Stimulated activated CD8-positive, alpha-beta memory T cell treated with anti-CD3 and anti-CD28 coated beads, Interleukin-12 subunit alpha, Interleukin-12 subunit beta, amount 100 ng/mL, for 4 hours (primary cell): ENCODE measurements around the gene FAM161A.
"Not testable (repeated sequence)": the region's sequence is repeated elsewhere in the genome, so short reads cannot be mapped to it uniquely, and the experiment has no call there.

Source experiments
- DNase-seq: peaks from one replicate; pipeline ENCODE4 v3.0.0-alpha.2; 2020; ENCODE audit warnings: low read depth

FAM161A gene

DNA sequence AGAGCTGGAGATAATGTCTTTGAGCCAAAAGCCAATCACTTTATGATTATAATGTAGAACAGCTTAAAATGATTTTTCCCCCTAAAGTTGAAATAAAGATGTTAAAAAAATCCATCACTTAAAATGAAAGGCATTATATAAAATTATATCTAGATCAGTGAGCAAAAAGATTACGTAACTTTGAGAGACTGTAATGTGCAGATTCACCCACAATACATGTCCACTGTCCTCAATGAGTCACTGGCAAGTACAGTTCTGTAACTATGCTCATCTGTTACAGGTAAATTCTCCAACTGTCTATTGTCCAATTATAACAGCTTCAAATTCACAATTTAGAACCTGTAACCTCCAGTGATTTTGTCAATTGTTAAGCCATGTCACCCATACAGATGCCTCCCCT lies 19.0 kb downstream of the FAM161A start:
- DNase-seq: no peak

DNA sequence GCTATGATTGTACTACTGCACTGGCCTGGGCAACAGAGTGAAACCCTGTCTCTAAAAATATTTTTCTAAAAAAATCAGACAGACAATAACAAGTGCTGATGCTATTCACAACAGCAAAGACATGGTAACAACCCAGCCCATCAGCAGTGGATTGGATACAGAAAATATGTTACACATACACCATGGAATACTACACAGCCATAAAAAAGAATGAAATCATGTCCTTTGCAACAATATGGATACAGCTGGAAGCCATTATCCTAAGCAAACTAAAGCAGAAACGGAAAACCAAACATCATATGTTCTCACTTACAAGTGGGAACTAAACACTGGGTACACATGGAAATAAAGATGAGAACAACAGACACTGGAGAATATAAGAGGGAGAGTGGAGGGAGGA lies 19.9 kb downstream of the FAM161A start:
- DNase-seq: no peak

DNA sequence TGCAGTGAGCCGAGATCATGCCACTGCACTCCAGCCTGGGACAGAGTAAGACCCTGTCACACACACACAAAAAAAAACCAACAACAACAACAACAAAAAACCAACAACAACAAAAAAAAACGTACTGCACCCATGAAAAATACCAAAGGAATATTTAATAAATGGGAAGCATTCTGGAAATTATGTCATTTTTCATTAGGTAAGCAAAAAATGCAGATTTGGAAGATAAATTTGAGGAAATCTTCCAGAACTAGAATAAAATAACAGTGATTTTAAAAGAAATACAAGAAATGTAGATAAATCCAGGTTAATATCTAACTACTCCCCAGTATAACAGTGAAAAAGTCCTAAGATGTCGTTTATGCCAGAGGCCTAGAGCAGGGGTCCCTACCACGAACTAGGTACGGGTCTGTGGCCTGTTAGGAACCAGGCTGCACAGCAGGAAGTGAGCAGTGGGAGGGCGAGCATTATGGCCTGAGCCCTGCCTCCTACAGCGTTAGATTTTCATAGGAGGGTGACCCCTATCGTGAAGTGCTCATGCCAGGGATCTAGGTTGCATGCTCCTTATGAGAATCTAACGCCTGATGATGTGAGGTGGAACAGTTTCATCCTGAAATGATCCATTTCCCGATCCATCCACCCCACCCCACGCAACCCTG lies 21.5 kb downstream of the FAM161A start:
- DNase-seq: no peak

DNA sequence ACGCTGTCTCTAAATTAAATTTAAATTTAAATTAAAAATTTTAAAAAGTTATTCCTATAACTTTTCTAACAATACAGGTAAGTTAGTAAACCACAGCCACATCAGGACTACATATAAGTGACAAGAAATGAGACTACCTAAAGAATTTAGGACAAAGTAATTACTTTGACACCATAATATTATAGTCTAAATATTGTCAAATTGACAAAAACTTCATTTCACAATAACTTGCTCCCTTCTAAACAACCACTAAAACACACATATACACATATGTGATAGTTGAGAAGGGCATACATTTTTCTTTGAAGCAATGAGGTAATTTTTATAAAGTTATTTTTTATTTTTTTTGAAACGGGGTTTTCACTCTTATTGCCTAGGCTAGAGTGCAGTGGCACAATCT lies 31.6 kb downstream of the FAM161A start:
- no peak for DNase-seq

DNA sequence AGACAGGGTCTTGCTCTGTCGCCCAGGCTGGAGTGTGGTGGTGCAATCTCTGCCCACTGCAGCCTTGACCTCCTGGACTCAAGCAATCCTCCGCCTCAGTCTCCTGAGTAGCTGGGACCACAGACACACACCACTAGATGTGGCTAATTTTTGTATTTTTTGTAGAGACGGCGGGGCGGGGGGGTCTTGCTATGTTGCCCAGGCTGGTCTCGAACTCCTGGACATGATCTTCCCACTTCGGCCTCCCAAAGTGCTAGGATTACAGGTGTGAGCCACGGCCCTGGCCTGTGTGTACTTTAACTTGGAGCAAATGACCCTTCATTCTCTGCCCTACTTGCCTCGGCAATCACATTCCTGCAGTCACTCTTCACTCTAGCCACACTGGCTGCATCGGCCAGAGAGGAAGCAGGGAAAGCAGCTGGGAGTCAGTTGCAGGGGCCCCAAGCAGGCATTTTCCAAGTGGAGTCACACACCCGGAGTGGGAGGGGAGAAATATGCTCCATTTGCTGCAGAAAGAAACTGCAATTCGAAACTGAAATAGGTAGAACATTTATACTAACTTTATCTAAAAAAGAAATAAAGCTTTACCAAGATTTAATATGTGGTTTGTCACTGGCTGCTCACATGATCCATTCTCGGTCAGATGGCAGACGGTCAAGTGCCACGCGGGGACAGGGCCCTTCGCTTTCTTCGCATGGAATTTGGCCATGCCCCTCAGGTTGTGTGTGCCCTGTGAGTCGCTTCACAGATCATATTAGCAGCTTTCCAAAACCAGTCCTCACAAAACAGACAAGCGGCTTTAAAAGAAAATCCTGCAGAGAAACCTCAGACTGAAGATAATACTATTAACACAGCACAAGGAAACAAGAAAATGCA lies 37.1 kb downstream of the FAM161A start:
- DNase-seq: no peak

DNA sequence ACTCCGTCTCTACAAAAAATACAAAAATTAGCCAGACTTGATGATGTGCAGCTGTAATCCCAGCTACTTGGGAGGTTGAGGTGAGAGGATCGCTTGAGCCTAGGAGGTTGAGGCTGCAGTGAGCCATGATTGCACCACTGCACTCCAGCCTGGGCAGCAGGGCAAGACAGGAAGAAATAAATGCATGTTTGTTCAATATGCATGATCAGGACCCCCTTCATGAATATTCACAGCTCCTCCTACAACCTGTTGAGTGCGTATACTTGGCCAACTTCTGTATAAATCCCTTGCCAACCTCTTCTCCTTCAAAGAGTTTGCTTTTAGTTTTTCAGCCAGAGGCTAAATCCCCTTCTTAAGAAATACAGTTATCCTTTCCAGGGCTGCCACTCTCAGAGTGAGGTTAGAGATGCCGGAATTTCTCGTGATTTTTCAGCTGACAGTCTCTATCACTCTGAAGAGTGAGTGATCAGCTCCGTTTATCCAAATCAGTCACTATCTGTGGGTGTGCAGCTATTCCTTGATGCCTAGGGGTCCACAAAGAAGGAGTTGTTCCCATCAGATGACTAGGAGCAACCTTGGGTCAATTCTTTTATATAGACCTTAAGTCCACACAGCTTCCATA lies 39.2 kb downstream of the FAM161A start:
- no peak for DNase-seq

DNA sequence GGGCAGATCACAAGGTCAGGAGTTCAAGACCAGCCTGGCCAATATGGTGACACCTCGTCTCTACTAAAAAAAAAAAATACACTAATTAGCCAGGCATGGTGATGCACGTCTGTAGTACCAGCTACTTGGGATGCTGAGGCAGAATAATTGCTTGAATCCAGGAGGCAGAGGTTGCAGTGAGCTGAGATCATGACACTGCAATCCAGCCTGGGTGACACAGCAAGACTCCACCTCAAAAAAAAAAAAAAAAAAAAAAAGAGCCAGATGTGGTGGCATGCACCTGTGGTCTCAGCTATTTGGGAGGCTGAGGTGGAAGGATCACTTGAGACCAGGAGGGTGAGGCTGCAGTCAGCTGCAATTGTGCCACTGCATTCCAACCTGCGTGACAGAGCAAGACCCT lies 40.5 kb downstream of the FAM161A start:
- not testable (repeated sequence) for DNase-seq

DNA sequence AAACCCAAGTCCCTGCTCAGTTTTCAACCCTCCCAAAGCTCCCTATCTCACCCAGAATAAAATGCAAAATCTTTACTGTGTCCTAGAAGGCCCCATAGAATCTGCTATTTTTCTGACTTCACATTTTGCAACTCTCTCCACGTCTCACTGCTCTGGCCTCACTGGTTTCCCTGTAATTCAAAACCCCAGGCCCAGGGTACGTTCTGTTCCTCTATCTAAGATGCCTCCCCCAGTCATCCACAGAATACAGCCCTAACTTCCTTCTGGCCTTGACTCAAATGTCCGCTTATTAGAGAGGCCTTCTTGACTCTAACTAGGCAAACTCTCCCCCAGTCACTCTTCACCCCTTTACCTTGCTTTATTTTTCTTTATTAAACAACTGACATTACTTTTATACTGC lies 42.0 kb downstream of the FAM161A start:
- DNase-seq: no peak

DNA sequence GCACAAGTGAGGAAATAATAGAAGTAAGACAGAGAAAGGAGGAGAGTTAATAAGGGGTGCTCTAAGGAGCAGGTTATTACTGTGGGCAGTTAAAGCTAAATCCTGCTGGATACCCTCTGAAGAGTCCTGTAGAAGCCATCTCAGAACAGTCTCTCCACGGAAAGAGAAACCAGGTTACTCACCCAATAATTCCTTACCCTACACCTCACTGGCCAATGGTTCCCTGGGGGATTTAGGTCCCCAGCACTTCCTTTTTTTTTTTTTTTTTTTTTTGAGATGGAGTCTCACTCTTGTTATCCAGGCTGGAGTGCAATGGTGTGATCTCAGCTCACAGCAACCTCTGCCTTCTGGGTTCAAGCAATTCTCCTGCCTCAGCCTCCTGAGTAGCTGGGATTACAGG lies 43.7 kb downstream of the FAM161A start:
- not testable (repeated sequence) for DNase-seq

DNA sequence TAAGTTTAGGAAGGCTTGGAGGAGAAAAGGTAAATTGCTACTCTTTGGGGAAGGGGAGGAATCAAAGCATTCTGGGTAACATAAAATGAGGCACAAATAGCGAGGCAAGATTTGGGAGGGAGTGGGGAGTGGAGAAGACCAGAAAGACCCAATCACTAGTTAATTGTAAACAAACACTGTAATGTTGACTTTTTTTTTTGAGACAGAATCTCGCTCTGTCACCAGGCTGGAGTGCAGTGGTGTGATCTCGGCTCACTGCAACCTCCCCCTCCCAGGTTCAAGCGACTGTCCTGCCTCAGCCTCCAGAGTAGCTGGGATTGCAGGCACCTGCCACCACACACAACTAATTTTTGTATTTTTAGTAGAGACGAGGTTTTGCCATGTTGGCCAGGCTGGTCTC lies 45.2 kb downstream of the FAM161A start:
- not testable (repeated sequence) for DNase-seq

DNA sequence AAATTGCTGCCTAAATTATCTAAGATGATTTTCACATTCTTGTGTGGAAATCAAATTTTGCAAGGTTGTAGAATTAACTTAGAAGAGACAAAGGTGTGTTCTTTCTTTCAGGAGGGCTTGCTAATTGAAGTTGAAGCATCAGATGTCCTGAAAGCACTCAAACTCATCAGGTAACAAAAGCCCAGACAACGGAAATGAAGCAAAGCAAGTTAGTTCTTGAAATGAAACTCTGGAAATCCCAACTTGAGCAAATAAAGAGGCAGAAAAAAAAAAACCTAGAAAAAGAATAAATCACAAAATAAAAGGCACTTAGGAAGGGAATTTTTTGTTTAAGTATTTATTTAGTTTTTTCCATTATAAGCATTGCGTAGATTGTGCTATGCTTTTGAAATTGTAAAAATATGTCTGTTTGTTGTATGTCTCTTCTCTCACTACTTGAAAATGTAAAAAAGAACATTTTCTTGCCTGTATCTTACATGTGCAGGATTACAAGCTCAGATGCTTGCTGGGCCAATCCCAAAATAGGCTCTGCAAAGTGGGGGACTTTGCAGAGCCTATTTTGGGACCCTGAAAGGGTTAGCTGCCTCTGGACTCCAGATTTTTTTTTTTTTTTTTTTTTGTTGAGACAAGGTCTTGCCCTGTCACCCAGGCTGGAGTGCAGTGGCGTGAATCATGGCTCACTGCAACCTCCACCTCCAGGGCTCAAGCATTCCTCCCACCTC lies 46.7 kb downstream of the FAM161A start:
- no peak for DNase-seq

DNA sequence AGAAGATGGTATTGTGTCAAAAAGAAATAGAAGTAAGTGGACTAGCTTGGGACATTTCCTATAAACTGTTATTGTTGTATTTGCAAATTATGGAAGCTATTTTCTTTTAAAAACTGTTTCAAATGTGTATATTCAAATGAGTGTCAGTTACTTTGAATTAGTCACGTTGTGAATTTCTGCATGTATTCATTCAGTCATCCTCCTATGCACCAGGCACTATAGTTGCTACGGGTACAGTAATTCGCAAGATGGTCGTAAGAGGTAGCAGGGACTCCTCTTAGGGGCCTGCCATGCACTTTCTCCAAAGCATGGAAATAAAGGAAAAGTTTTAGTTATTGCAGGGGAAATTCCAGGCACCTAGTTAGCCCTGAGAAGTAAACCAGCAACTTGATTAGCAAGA lies 51.3 kb downstream of the FAM161A start:
- DNase-seq: no peak

DNA sequence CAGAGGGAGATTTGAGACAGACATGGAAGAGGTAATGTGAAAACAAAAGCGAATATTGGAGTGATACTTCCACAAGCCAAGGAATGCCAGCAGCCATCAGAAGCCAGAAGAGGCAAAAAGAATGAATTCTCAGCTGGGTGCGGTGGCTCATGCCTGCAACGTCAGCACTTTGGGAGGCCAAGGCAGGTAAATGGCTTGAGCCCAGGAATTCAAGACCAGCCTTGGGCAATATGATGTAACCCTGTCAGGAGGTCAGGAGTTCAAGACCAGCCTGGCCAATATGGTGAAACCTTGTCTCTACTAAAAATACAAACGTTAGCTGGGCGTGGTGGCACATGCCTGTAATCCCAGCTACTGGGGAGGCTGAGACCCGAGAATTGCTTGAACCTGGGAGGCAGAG lies 54.8 kb downstream of the FAM161A start:
- DNase-seq: no peak

DNA sequence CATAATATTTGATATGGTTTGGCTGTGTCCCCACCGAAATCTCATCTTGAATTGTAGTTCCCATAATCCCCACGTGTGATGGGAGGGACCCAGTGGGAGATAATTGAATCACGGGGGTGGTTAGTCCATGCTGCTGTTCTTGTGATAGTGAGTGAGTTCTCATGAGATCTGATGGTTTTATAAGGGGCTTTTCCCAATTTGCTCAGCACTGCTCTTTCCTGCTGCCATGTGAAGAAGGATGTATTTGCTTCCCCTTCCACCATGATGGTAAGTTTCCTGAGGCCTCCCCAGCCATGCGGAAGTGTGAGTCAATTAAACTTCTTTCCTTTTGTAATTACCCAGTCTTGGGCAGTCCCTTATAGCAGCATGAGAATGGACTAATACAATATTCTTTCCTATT lies 56.4 kb downstream of the FAM161A start:
- not testable (repeated sequence) for DNase-seq

DNA sequence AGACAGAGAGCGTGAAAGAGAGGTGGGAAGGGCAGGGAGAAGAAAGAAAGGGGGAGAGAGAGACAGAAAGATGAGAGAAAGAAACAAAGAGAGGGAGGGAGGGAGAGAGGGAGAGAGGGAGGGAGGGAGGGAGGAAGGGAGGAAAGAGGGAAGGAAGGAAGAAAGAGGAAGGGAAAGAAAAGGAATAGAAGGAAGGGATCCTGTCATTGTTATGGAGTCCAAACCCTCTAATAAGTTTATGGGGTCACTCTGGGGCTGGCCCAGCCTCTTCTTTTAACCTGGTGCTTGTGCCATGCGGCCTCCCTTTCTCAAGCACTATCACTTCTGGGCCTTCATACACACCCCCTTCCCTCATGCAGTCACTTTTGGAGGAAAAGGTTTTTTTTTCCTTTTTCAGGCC lies 58.5 kb downstream of the FAM161A start:
- DNase-seq: no peak

DNA sequence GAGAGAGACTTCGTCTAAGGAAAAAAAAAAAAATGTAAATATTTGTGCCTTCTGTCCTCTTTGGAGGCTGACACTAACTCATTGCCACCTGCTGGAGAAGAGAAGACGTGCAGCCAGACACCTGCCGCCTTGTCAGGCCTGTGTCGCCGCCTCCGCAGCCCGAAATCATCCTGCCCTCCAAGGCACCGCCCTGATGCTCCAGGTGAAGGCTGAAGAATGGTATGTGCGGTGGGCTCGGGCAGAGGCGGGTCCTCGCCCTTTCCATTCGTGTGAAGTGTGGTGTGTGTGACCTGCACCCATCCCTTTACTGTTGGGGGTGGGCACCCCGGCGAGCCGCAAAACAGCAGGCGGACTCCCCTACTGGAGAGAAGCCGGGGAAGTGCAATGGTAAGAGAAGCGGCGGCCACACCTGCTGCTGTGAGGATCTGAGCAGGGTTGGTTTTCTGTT lies 60.4 kb downstream of the FAM161A start:
- peak; percentile 35 for DNase-seq

DNA sequence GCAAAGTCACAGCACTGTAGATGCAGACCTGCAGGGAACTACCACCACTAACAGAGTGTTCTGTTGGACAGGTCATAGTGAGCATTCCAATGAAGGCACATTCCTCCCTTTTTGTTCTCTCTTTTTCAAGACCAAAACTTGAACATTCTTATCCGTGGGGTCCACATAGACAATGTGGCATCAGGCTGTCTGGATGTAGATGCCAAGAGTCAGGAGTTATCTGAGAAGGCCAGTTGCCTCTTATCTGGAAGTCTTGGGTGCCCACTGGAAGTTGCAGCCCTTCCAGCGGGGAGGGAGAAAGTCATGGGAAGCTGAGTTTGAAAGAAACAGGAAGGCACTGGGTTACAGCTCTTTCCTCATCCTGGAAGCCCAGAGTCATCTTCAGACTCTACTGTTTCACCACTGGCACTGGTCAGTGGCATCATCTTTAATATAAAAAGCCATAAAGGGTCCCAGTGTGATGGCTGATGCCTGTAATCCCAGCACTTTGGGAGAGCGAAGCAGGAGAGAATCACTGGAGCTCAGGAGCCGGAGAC lies 61.4 kb downstream of the FAM161A start:
- no peak for DNase-seq

DNA sequence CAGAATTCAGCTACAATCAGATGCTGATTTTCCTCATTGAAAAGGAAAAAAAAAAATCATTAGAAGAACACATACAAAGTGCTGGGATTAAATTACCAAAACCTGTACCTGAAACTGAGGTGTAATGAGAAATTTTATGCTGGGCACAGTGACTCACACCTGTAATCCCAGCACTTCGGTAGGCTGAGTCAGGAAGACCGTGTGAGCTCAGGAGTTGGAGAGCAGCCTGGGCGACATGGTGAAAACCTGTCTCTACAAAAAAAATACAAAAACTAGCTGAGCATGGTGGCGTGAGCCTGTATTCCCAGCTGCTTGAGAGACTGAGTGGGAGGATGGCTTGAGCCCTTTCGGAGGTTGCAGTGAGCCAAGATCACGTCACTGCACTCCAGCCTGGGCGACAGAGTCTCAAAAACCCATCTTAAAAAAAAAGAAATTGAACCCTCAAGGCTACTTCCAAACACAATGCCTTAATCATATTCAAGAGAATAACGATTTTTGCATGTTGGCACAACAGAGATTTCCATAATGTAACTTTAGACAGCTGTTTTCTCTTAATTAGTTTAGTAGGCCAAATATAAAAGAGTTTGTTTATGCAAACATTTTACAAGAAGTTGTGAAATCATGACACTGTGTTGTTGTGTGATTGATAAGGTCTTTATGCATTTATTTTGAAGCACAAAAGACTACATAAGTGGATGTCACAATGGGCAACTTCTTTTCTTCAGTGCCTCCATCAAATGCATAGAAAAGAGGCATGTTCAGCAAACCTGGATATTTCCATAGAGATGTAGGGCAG lies 63.9 kb downstream of the FAM161A start:
- DNase-seq: no peak

DNA sequence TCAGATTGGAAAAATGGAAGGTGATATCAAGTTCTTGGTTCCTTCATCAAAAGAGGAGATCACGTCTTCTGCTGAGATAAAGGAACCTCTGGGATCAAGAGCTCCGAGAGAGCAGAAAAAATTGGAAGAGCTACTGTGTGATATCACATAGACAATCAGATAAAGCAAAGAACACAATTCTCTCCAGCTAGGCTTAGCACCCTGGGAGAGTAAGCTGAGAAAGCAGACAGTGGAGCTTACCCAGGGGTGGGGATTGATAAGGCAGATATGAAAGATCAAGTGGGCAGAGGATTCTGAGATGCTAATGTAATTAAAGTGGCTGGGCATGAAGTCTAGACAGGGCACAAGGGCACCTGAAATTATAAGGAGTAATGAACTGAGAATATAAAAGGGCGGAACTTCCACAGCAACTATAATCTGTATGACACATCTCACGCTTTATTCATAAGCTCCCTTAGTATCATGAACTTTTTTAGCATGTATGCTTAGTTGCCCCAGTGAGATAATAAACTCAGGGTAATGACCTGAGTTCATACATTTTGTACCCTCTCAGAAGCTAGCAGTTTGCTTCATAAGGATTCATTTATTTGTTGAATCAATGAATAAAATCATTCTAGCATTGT lies 65.8 kb downstream of the FAM161A start:
- DNase-seq: no peak

DNA sequence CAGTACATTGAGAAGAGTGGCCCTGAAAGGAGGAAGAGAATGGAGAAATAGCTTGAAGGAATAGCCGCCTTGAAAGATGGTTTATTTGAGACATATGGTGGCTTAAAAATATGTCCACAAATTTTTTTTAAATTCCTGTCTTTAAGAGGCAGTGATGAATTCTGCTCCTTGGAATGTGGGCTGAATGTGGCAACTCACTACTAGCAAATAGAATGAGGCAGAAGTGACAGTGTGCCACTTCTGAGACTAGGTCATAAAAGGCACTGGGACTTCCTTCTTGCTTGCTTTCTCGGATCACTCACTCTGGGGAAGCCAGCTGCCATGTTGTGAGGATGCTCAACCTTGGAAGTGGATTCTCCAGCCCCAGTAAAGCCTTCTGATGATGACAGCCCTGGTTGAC lies 67.0 kb downstream of the FAM161A start:
- no peak for DNase-seq

DNA sequence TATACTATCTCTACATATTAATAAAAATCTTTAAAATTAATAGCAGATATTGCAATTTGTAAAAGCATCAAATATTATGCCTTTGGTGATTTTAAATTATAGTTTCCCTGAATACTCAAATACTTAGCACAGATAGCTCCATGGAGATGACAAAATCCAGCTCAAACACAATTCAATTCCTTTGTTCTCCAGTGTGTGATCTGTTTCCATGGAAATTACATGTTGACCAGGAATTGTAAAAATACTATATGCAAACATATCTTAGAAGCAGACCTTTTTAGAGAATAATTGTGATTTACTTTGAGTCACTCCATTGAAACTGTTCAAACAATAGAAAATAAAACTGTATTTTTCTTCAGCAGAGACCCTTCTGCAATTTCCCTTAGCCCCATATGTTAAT lies 68.3 kb downstream of the FAM161A start:
- no peak for DNase-seq
